Stimulated activated CD8-positive, alpha-beta memory T cell treated with anti-CD3 and anti-CD28 coated beads, Interleukin-12 subunit alpha, Interleukin-12 subunit beta, amount 100 ng/mL, for 24 hours (primary cell): ENCODE measurements around the gene CDH24.

Experiments used
- DNase-seq: peaks from one replicate; pipeline ENCODE4 v3.0.0-alpha.2; 2020; ENCODE audit errors: extremely low read depth

CDH24 gene

DNA sequence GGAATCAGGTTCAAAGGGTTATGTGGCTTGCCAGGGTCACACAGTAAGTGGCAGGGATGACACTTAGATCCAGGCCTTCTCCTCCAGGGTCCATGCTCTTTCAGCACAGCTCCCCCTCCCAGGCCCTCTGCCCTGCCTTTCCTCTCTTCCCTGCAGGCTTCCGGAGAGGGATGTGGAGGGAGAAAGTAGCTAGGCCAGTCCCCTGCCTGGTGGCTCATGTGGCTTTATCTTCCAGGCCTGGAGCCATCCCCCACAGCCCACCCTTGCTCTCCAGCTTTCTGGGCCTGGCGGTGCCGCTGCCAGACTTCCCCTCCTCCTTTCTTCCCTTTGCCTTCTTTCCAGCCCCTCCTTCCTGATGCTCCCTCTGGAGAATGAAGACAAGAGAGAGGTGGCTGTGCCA, 13.6 kb downstream of the CDH24 start:
- DNase-seq, result no peak

DNA sequence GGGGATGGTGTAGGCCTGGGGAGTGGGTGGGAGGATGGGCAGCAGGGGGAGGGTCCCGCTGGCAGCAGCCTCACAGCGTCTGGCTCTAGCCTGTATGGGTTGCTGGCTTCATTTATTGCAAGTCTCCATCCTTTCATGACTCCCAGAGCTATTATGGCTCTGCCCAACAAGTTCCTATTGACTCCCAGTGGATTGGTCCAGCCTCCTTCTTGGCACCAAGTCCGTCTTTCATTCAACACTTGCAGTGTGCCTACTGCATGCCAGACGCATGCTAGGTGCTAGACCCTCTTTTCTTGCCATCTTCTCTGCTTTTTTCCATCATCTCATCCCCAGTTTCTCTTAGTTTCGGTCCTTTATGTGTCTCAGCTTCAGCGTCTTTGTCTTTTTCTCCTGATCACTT, 14.2 kb downstream of the CDH24 start:
- no peak for DNase-seq

DNA sequence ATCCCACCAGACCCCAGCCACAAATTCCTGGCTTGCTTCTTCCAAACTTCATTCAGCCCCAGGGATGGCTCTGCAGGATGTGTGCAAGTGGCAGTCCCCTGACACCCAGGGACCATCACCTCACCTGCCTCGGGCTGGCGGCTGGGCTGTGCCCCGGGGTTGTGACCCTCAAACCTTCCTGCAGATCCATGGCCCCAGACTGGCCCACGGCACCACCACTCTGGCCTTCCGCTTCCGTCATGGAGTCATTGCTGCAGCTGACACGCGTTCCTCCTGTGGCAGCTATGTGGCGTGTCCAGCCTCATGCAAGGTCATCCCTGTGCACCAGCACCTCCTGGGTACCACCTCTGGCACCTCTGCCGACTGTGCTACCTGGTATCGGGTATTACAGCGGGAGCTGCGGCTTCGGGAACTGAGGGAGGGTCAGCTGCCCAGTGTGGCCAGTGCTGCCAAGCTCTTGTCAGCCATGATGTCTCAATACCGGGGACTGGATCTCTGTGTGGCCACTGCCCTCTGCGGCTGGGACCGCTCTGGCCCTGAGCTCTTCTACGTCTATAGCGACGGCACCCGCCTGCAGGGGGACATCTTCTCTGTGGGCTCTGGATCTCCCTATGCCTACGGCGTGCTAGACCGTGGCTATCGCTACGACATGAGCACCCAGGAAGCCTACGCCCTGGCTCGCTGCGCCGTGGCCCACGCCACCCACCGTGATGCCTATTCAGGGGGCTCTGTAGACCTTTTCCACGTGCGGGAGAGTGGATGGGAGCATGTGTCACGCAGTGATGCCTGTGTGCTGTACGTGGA, 15.0 kb downstream of the CDH24 start, which contains the start of gene PSMB11:
Gene PSMB11, plus strand, starts transcription at position 51 of the 804 bp plus-strand sequence. Its CDS starts 14 bp downstream, at position 65.
- no peak for DNase-seq

DNA sequence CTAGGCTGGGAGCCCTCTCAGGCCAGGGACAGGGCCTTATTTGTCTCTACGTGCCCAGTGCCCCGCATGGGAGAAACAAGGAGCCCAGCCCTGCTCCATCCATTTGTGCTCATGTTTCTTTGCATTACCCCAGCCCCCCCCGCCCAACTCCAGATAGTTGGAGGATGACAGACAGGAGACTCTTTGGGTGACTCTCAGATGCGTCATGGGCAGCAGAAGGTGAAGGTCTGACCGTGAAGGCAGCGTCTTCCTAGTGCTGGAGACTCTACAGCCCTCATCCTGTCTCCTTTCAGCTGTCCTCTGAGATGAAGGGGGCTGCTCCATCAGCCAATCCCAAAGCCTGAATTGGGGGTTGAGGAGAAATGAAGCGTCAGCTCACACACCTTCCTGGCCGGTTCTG, 15.6 kb downstream of the CDH24 start:
- DNase-seq, result no peak

DNA sequence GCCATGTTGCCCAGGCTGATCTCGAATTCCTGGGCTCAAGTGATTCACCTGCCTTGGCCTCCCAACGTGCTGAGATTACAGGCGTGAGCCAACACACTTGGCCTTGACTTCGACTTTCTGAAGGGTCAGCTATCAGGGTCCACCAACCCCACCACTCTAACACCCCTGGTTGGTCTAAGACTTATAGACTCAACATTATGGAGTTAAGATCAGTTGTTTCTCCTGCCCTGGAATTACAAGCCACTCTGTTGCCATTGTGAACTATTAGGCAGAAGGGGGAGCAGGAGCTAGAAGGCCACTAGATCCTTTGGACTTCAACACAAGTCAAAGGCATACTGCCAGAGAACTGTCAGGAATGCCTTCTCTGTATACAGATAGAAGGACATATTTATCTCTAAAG, 17.2 kb downstream of the CDH24 start:
- DNase-seq, result no peak

DNA sequence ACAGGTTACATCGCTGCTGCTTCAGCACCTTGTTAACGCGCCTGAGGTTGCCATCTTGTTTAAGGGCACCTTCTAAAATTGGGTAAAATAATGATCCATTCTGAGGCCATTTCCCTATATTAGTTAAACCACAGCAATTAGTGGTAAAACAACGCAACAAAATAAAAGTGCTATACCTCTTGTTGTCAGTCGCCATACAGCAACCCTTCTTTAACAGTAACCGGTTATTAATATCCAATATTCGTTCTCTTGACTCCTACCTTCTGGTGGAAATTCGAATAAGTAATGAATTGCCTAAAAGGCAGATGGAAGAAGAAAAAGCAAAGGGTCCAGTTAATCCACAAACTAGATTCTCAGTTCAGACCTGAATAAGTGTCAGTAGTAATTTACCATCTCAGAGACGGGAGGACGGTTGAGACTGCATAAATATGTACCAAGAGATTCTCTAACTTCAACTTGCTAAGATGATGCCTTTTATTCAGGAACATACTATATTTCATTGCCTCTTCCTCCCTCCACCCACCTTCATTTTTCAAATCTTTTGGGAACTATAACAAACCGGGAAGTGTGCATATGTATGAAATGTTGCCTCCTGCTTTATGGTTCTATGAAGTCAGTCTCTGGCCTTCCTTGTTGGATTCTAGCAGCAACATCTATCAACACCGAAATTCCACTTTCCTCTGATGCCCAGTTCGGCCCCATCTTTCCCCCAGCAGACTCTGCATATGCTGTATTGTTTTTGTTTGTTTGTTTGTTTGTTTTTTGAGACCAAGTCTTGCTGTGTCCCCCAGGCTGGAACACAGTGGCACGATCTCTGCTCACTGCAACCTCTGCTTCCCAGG, 21.8 kb downstream of the CDH24 start:
- DNase-seq, result no peak

DNA sequence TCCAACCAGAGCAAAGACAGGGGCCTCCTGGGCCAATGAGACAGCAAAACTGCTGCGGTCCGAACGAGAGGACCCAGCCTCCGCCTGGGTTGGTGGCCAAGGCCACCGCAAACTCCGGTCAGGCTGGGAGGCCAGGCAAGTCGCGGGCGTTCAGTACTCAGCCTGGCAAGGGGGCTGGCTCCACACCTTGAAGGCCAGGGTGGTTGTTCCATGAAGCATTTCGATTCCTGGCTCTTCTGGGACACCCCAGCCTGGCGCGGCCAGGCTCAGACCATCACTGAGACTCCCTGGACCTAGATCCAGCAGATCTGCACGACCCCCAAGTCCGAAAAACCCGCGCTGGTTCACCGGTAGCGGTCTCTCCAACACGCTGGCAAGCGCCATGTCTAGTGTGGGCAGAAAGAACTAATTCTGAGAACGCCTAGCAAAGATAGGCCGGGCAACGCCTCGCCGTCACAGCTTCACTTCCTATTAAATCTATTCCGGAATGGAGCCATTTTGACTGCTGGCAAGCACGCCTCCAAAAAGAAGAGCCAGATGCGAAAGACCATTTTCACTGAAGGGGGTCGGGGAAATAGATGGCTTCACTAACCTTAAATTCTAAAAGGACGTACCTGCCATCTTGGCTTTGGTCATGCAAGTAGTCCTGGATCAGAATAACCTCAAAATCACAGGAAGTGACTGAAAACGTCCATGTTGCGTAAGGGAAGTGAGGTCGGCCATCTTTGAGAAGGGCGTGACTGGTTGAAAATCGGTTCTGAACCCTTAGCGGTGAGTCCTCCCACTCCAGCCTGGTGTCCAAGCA, 22.6 kb downstream of the CDH24 start, which contains the start of gene PSMB5:
Gene PSMB5, minus strand, starts transcription at position 403 of the 805 bp plus-strand sequence. Its CDS starts 19 bp downstream, at position 384.
- peak; percentile 68 for DNase-seq

DNA sequence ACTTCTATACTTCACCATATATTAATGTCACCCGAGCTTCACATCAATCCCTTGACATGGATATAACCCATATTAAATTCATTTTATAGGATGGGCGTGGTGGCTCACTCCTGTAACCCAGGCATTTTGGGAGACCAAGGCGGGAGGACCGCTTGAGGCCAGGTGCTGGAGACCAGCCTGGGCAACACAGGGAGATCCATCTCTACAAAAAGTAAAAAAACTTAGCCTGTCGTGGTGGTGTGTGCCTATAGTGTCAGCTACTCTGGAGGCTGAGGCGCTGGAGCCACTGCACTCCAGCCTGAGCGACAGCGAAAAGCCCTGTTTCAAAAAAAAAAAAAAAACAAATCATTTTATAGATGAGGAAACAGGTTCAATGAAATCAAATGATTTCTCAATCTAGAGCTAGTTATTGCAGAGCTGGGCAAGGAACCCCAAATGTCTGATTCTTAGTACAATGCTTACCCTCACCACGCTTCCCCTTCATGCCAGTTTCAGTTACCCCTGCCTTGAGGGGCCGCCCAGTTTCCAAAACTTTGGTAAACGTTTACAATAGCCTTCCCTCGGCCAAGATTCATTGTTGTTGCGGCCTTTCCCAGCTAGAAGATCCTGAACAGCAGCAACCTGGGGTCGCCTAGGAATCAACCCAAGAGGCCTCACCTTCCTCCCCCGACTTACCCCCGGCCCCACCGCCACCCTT, 23.4 kb downstream of the CDH24 start:
- DNase-seq, result no peak

DNA sequence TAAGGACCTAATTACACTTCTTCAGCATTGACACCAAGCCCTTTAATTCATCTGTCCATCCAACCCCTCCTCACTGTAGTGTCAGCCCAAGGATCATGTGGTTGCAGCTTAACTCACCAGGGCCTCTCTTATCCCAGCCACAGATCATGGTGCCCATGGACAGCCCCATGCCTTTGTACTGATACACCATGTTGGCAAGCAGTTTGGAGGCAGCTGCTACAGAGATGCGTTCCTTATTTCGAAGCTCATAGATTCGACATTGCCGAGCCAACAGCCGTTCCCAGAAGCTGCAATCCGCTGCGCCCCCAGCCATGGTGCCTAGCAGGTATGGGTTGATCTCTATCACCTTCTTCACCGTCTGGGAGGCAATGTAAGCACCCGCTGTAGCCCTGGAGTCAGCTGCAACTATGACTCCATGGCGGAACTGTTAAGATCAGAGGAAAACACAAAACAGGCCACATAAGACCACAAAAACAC, 24.0 kb downstream of the CDH24 start:
- no peak for DNase-seq

DNA sequence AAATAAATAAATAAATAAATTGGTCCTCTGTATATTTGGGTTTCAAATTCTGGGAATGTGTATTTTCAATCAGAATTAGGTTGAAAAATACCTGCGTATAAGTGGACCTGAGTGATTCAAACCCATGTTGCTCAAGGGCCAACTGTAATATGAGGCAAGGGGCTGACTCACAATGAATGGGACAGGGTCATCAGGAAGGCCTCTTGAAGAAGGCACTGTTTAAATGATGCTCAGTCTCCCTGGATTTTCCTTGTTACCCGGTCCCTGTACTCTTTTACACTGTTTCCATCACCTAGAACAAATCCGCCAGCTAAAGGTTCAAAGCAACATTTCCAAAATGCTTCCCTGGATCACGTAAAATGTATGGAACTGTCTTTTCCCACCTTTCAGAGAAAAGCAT, 26.4 kb downstream of the CDH24 start:
- DNase-seq, result no peak

DNA sequence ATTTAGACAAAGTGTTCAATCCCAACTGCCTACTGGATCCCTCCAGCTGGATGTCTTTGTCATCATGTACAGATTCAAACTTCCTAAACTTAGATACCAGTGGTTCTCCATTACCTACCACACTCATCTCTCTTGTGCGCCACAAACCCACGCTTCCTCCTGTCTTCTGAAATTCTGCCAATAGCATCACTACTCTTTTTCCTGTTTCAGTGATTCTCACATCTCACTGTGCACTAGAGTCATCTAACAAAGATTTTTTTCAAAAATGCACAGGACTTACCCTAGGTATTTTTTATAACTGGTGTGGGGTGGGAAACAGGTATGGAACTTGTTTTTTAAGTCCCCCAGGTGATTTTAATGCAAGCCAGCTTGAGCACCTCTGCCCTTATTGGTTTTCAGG, 28.5 kb downstream of the CDH24 start:
- DNase-seq, result no peak

DNA sequence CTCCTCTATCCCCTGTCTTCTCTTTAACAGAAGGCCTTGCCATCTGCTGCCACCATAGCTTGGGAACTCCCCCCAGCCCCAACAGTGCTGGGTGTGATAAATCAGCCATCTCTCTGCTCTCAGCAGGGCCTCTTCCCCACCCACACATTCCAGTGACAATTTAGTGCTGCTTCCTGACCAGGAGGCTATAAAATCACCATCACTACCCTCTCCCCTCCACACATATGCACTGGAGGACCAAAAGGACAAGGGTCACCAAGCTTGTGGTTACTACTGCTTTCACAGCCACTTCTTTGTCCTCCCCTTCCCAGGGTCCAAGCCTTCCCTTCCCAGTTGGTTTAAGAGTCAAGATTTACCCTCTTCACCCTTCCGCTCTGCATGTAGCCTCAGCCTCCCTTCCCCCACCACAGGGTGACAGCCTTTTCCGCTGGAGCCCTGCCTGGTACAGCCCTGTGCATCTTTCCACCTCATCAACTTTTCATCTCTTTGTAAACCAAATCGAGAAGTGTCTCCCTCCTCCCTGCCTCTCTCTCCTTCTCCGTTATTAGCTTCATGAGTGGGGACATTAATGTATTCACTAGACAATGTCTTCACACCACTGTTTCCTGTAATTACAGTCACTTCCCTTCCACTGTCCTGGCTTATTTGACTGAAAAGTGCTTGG, 32.0 kb downstream of the CDH24 start:
- no peak for DNase-seq

DNA sequence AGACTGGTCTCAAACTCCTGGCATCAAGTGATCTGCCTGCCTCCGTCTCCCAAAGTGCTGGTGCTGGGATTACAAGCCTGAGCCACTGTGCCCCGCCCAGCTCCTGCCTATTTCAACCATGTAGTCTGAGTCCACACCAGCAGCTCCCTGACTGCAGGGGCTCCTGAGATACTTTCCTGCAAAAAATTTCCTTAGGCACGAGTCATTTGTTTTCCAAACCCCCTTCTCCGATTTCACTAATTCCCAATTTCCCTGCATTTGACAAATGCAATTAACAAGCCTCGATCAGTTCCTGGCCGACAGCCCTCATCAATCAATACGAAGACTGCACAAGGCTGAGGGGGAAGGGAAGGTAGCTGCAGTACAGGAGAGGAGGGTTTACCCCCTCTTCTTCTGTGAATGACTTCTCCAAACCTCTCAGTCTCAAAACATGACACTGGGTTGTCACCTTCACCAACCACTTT, 32.7 kb downstream of the CDH24 start:
- DNase-seq, result no peak

DNA sequence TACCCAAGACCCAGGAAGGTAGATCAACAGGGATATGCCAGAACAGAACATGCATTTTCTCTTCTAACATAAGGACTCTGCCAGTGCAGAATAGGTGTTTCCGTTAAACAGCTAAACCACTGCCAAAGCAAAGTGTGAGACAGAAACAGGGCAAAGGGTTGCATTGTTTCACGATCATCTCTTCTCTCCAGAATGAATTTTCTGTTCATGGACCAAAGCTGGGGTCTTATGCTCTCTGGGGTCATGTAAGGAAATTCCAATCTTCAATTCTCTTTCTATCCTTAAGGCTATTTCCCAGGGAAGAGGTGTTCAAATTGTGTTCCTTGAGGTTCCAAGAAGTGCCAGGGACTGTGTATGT, 33.5 kb downstream of the CDH24 start:
- no peak for DNase-seq

DNA sequence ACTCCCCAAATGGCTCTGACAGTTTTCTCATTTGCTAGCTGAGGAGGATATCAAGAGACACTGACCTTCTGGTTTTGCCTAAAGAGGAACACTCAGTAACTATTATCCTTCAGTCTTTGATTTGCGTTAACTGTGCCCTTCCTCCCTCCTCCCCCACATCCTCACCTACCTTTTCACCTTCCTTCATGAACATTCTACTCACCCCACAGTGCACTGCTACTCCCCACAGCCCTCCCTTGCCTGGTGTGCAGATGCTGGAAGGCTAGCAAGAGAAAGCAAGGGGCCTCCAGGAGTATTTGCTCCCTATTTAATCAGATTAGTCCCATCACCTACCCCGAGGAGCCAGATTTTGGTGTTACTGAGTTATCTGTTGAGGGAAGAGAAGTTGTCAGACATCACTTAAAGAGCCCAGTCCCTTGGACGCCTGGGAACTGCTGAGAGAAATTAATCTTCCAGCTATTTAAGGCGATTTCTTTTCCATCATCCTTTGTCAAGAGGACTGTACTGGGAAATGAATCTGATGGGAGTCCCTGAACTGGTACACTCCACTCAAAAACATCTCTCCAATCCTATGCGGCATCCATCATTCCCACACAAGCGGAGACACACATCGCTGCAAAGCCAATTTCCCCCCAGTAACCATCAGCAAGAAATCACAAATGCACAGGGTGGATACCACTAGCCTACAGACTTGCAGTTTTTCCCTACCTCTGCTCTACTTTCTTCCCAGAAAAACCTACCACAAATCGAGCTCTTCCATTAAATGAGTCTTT, 34.1 kb downstream of the CDH24 start:
- no peak for DNase-seq

DNA sequence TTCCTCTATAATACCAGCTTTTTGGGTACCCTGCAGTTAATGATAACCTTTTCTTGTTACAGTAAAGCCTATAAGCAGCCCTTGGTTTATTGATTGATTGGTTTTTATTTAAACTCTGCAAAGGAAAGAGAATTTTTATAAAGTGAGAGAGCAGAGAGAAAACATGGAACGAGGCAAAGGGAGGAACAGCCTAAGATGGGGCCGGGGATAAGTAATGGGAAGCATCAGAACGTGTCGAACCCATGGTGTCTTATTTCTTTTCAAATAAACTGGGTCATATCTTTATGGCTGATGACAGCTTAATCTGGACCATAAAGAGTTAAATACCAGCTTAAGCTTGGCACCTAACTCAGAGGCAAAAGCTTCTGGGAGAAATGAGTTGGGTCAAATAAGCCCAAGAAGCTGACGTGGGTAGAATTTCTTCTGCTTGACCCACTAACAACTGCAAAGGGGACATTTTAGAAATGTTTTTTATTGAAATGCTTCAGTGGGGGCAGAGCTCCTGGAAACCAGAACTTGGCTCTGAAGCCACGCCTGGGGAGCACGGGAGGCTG, 35.4 kb downstream of the CDH24 start:
- no peak for DNase-seq

DNA sequence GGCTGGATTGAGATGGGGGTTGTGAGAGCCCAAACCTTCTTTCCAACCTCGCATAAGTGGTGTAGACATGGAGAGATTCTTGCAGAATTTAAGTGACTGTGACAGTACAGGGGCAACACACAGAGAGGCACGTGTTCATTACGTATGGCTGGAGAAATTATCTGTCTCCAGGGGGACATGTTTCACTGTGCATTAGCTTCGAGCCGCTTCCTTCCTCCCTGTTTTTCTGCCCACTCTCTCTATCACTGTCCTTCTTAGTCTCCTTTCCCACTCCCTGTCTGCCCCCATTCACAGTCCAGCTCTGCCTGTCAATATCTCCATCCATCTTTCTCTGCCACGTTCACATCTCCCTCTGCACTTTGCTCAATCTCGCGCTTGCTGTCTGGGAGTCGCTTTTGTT, 35.9 kb downstream of the CDH24 start:
- no peak for DNase-seq

DNA sequence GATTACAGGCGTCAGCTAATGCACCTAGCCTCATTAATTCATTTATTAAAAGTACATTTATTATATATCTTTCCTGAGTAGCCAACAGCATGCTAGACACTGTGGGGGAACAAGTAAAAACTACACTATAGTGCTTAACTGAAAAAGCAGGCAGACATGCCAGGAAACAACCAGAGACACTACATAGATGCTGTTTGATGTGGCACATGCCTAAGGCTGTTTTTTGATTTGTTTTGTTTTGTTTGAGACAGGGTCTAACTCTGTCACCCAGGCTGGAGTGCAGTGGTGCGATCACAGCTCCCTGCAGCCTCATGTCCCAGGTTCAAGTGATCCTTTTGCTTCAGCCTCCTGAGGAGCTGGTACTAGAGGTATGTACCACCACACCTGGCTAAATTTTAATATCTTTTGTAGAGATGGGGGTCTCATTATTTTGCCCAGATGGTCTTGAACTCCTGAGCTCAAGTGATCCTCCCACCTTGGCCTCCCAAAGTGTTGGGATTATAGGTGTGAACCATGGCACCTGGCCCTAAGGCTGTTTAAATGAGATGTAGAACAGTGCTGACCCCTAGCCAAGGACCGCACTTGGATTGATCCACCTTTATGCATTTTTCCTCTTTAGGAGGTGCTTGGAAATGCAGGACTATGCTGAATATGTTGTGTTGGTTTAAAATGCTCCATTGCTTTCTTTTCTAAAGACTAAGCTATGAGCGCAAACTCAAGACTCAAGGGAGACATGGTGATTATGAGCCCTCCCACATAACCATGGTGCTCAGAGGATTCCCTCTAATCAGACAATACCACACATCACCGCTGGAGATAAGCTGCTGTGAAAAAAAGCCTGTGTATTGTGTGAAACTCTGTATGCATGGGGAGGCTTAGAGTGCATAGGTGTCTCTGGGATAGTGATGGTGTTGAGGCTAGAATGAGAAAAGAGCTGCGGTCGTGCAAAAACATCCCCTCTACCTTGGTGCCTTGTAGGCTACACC, 36.9 kb downstream of the CDH24 start:
- no peak for DNase-seq
